ENCODE measurements around the gene YIF1B. TPM values are rescaled to one million over a fixed set of nuclear protein-coding genes. Genes with fewer than 3 reads are reported as not detected.

YIF1B gene
- total RNA-seq, 2 experiments from 2014 or later: 75.6 to 79.0 TPM

DNA sequence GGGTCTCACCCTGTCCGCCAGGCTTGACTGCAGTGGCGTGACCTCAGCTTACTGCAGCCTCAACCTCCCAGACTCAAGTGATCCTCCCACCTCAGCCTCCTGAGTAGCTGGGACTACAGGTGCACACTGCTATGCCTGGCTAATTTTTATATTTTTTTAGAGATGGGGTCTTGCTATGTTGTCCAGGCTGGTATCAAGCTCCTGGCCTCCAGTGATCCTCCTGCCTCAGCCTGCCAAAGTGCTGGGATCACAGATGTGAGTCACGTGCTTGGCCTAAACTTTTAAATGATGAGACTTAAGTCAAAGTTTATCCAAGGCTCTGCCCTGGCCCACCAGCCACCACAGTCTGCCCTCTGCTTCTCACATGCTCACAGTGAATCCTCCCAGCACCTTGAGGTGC, 9.5 kb downstream of the YIF1B start:
- TF ChIP-seq, protein P1, sequence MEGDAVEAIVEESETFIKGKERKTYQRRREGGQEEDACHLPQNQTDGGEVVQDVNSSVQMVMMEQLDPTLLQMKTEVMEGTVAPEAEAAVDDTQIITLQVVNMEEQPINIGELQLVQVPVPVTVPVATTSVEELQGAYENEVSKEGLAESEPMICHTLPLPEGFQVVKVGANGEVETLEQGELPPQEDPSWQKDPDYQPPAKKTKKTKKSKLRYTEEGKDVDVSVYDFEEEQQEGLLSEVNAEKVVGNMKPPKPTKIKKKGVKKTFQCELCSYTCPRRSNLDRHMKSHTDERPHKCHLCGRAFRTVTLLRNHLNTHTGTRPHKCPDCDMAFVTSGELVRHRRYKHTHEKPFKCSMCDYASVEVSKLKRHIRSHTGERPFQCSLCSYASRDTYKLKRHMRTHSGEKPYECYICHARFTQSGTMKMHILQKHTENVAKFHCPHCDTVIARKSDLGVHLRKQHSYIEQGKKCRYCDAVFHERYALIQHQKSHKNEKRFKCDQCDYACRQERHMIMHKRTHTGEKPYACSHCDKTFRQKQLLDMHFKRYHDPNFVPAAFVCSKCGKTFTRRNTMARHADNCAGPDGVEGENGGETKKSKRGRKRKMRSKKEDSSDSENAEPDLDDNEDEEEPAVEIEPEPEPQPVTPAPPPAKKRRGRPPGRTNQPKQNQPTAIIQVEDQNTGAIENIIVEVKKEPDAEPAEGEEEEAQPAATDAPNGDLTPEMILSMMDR (IDR thresholded peaks at IDR 0.05): no peak
- ChIA-PET POLR2A (no interaction called here), CTCF (no interaction called here)
- no peaks in the 10 kb centered on the region for H3K9me3 Mint-ChIP-seq
- H3K4me3 Mint-ChIP-seq: no peak overlapping the region
- no peak for ATAC-seq
- no peaks in the 10 kb centered on the region for H3K27me3 Mint-ChIP-seq
- no peaks in the 10 kb centered on the region for H3K4me1 Mint-ChIP-seq (ENCODE audit: low read depth)
- intact Hi-C loops (cut with micrococcal nuclease): no loop called here
- H3K36me3 Mint-ChIP-seq (ENCODE audit: low read depth): peaks cover 10% of the 10 kb centered on the region
- no peak for DNase-seq
- H3K27ac Mint-ChIP-seq: no peak overlapping the region

DNA sequence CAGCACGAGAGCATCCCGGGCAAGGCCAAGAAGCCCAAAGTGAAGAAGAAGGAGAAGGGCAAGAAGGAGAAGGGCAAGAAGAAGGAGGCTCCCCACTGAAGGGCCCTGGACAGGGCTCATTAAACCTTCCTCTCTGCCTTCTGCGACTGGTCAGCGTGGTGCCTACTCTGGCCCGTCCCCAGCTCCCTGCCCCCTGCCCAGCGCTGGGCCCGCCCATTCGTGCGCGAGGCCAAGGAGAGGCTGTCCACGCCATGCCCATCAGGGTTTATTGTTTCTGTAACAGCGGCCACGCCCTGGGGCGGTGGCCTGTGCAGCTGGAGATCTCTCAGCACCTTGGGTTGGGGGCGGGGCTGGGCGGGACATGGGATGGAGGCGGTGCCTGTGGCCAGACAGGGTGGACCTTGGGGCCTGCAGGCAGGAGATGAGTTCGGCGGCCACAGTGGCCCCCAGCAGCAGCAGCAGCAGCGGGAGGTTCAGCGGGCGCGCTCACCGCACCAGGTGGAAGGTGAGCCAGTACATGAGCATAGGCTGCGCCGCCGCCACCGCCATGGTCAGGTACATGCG, 10.8 kb downstream of the YIF1B start:
- ATAC-seq (no peak), DNase-seq (no peak)
- Mint-ChIP-seq H3K36me3 (ENCODE audit: low read depth) (peaks cover 9% of the 10 kb centered on the region), H3K27me3 (no peaks in the 10 kb centered on the region), H3K4me1 (ENCODE audit: low read depth) (no peaks in the 10 kb centered on the region), H3K27ac (no peak overlapping the region), H3K4me3 (no peak overlapping the region), H3K9me3 (no peaks in the 10 kb centered on the region)
- TF ChIP-seq, protein P1 (IDR thresholded peaks at IDR 0.05): no peak
- CTCF ChIA-PET: no interaction called here
- POLR2A ChIA-PET: no interaction called here
- intact Hi-C loops (cut with micrococcal nuclease): no loop called here

DNA sequence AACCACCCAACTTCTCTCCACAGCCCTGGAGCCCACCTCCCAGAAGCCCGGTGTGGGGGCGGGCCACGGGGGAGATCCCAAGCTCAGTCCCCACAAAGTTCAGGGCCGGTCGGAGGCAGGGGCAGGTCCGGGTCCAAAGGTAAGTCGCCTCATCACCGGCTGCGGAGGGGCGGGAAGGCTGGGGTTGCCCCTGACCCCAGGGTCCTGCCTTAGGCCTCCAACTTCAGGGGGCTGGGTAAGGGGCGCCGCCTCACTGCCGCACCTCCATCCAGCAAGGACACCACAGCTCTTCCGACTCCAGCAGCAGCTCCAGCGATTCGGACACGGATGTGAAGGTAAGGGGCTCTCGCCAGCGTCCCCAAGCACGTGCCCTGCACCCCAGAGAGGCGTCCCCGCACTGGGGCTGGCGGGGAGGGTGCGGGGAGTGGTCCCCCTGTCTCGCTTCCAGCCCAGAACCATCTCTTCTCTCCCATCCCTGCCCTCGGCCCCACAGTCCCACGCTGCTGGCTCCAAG, 11.3 kb downstream of the YIF1B start:
- DNase-seq: no peak
- H3K27me3 Mint-ChIP-seq: no peaks in the 10 kb centered on the region
- ATAC-seq: no peak
- no peak overlapping the region for H3K4me3 Mint-ChIP-seq
- H3K27ac Mint-ChIP-seq: no peak overlapping the region
- ChIA-PET POLR2A (no interaction called here), CTCF (no interaction called here)
- H3K9me3 Mint-ChIP-seq: no peaks in the 10 kb centered on the region
- H3K36me3 Mint-ChIP-seq (ENCODE audit: low read depth): peaks cover 9% of the 10 kb centered on the region
- intact Hi-C loops (cut with micrococcal nuclease): no loop called here
- TF ChIP-seq, protein P1 (IDR thresholded peaks at IDR 0.05): no peak
- H3K4me1 Mint-ChIP-seq (ENCODE audit: low read depth): no peaks in the 10 kb centered on the region

DNA sequence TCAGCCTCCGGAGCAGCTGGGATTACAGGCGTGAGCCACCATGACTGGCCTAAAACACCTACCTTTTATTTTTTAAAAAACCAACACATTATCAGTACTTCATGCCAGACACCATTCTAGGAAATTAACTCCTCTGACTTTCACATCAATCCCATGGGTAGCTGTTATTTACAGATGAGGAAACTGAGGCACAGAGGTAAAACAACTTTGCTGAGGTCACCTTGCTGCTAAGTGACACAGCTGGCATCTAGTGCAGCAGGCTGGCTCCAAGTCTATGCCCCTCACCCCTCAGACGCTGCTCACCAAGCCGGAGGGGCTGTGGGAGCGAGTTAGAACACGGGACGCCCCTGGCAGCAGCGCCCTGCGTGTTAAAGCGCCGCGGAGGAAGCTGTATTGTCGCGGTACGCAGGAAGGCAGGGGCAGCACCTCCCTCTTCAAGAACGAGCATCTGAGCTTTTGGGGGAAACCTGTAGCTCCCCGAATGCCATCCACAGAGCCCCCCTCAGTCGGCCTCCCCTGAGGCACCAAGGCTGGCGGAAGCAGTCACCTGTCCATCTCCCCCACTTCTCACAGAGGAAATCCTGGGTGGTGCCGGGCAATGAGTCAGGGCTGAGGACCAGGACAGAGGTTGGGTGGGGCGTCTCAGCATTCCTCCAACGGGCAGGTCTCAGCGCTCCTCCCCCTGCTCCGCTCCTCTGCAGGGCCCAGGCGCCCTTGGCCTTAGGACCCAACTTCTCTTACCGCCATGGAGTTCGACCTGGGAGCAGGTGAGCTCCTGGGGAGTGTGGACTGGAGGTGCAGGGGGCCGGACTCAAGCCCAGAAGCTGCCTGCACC, 12.0 kb downstream of the YIF1B start, which contains the start of gene C19orf33:
C19orf33 (plus strand) TSS at position 735 of the 835 bp plus-strand sequence; CDS start at position 746, 11 bp downstream.
- POLR2A ChIA-PET: no interaction called here
- DNase-seq: no peak

More for the DNA sequence above, 12.0 kb downstream of the YIF1B start, which contains the start of gene C19orf33:
- intact Hi-C loops (cut with micrococcal nuclease): no loop called here
- TF ChIP-seq, protein P1 (IDR thresholded peaks at IDR 0.05): no peak
- H3K27ac Mint-ChIP-seq: no peak within 1 kb of the TSS
- no peaks in the 10 kb centered on the region for H3K4me1 Mint-ChIP-seq (ENCODE audit: low read depth)
- no peaks in the 10 kb centered on the region for H3K27me3 Mint-ChIP-seq
- CTCF ChIA-PET: no interaction called here
- H3K36me3 Mint-ChIP-seq (ENCODE audit: low read depth): peaks cover 9% of the 10 kb centered on the region
- no peak for ATAC-seq
- no peak within 1 kb of the TSS for H3K4me3 Mint-ChIP-seq
- H3K9me3 Mint-ChIP-seq: no peaks in the 10 kb centered on the region

All from activated CD8-positive, alpha-beta T cell treated with anti-CD3 and anti-CD28 coated beads for 36 hours (primary cell).